HG02798 (cell line): ENCODE measurements around the gene ECM2.
"Not testable (repeated sequence)": the region's sequence is repeated elsewhere in the genome, so short reads cannot be mapped to it uniquely, and the experiment has no call there.

ENCODE experiments used
- ATAC-seq: cut with Tn5 transposase; IDR thresholded peaks from one replicate; pipeline ENCODE4 v1.9.1; 2021; ENCODE audit warnings: mild to moderate bottlenecking; ENCODE audit not compliant: unreplicated experiment, poor library complexity

ECM2 gene

DNA sequence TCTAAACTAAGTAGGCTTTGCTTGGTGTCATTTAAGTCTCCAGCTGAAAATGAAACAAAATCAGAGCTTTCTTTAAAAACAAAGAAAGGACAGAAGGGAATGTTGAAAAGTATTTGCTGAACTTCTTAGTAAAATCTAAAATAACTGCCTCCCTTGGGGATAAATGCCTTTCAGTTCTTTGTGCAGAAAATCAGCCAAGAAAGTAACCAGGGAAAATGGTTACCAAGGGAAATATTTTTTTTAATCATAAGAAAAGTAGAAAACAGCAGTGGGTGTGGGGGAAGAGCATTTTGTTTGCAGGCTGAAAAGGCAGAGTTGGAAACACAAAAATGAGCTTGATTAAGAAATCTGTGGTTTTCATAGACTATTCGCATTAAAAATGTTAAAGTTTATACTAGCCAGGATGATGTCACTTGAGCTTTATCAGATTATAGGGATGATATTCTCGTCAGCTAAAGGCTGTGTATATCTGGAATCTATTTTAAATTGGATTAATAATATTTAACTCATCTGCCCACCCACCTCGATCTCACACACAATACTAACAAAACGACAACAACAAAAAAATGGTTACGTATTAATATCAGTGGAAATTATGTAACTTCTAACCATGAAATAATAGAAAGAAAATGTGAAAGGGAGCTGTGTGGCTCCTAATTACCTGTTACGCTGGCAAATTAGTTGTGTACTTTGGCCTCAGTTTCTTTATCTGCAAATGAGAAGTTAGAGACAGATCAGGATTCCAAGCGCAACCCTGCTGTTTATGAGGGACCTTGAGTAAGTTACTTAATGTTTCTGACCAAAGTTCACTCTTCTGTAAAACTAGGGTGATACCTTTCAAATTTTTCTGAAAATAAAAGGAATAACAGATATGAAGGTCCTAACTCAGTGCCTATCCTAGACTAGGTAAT is at the start of gene ECM2:
Gene ECM2, minus strand, starts transcription at position 51 of the 911 bp plus-strand sequence. CDS start 13,124 bp downstream, outside the sequence.
- ATAC-seq = no peak

DNA sequence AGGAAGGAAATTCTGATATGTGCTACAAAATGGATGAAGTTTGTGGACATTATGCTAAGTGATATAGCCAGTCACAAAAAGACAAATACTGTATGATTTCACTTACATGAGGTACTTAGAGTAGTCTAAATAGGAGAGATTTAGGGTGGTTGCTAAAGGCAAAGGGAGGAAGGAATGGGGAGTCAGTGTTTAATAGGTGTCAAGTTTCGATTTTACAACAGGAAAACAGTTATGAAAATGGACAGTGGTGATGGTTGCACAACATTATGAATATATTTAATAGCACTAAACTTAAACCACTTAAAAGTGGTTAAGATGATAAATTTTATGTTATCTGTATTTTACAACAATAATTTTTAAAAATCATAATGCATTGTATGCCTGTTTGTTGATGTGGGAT is 40.4 kb upstream of the ECM2 start:
- no peak for ATAC-seq

DNA sequence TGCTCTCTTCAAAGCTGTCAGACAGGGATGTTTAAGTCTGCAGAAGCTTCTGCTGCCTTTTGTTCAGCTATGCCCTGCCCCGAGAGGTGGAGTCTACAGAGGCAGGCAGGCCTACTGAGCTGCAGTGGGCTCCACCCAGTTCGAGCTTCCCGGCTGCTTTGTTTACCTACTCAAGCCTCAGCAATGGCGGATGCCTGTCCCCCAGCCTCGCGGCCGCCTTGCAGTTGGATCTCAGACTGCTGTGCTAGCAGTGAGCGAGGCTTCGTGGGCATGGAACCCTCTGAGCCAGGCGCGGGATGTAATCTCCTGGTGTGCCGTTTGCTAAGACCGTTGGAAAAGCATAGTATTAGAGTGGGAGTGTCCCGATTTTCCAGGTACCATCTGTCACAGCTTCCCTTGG is 37.8 kb upstream of the ECM2 start:
- not testable (repeated sequence) for ATAC-seq

DNA sequence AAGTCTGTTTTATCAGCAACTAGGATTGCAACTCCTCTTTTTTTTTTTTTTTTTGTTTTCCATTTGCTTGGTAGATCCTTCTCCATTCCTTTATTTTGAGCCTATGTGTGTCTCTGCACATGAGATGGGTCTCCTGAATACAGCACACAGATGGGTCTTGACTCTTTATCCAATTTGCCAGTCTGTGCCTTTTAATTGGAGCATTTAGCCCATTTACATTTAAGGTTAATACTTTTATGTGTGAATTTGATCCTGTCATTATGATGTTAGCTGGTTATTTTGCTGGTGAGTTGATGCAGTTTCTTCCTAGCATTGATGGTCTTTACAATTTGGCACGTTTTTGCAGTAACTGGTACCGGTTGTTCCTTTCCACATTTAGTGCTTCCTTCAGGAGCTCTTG is 36.1 kb upstream of the ECM2 start:
- not testable (repeated sequence) for ATAC-seq

DNA sequence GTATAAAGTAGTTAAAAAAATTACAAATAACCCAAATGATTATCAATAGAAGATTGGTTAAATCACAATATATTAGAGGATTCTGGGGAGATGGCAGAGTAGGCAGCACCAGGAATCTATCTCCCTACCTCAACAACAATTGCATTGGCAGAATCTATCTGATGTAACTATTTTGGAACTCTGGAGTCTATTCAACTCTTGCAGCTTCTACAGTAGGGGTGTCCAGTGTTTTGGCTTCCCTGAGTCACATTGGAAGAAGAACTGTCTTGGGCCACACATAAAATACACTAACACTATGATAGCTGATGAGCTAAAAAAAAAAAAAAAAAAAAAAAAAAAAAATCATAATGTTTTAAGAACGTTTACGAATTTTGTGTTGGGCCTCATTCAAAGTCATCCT is 29.2 kb upstream of the ECM2 start:
- ATAC-seq = no peak

DNA sequence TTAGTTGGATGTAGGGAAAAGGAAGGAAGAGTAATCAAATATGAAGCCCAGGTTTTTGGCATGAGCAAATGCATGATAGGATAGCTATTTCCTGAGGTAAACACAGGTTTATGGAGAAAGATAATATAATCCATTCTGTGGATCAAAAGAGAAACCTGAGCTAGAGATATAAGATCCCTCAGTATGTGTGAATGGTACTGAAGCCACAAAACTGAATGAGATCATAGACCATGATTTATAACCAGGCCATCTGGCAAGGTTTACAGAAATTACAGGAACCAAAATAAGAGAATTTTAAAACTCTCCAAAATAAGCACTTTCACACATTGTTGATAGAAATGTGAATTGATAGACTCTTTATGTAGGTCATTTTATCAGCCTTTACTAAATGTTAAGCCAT is 28.7 kb upstream of the ECM2 start:
- no peak for ATAC-seq

DNA sequence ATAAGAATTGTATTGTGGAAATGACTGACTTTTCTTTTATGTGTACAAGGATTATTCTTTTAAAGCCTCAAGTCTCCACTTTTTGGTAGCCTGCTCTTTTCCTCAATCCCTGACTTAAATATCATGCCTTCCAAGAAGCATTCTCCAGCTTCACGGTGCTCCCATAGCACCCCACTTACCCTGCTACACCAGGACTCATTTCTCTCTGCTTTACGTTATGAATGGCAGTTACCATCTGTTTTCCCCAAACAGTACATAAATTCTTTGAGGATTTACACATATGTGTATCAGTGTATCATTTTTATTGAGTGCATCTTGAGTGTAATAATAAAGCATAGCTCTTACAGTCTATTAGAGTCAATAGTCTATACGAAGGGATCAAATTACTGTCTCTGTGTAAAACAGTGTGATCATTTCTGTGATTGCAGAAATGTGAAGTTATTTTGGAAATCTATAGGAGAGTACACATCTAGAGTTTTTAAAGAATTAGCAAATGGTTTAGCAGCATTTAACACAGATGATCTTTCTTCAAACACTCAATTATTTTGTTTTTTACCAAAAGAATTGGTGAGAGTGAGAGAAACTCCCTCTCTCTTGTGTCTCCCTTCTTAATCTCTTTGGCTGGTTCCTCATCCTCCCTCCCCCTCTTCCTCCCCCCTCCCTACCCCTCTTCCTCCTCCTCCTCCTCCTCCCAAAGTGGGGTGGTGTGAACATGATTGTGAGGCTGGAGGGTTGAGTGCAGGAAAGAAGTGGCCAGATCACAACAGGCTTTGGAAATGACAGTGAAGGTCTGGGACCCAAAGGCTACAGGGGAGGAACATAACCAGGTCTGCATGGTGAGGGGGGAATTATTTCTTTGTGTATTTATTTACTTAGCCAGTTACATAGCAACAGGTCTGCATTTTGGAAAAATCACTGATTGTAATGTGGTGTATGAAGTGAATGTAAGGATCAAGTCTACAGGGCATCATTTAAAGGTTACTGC is 27.6 kb upstream of the ECM2 start:
- ATAC-seq = no peak

DNA sequence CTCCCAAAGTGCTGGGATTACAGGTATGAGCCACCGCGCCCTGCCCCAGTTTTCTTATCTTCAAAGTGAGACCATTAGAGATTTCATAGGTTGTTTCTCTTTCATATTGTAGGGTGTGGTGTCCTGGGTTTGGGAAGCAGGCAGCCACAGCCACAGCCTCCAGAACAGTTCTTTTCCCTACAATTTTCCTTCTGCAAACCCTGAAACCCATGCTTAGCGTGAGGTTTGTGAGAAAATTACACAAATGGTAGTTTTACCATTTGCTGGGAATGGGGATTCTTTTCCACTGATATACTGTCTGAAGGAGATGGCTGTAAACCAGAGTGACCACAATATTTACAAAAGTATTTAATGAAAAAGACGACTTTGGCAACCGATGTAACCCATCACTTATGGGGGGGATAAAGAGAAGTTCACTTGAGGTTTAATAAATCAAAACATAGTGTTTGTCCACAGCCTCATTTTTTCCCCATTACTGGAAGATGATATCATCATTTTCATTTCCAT is 26.7 kb upstream of the ECM2 start:
- ATAC-seq = no peak

DNA sequence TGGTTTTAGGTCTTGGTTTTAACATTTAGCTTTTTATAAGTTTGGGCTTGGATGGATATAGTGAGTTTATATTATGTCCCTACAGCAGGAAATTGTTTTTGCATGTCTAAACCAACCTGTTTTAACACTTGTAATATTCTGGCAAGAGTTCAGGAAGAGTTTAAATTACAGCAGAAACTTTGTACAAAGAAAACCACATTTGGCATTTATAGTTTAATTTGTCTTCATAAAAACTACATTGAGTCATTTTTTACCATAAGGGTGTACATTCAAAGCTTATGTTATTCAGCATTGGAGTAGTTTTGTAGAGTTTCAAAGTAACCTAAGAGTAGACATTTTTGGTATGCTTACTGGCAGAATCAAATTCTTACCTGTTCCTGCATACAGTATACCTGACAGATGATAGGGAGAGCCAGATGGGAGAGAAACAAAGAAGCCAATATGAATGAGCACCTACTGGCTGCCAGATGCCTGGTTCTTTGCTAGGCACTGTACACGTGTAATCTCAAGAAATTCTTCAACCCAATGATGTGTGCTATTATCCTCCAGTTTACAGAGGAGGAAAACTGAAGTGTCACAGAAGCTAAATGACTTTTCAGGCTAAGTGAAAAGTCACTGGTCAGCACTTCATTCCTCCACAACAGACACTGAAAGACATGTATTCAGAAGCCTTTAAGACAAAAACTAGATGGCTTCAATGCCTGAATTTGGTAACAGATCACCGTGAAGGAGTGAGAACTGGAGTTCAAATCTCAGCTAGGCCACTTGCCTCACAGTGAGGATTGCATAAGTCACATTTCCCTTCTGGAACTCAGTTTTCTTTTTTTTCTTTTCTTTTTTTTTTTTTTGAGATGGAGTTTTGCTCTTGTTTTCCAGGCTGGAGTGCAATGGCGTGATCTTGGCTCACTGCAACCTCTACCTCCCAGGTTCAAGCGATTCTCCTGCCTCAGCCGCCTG is 25.9 kb upstream of the ECM2 start:
- ATAC-seq = no peak

DNA sequence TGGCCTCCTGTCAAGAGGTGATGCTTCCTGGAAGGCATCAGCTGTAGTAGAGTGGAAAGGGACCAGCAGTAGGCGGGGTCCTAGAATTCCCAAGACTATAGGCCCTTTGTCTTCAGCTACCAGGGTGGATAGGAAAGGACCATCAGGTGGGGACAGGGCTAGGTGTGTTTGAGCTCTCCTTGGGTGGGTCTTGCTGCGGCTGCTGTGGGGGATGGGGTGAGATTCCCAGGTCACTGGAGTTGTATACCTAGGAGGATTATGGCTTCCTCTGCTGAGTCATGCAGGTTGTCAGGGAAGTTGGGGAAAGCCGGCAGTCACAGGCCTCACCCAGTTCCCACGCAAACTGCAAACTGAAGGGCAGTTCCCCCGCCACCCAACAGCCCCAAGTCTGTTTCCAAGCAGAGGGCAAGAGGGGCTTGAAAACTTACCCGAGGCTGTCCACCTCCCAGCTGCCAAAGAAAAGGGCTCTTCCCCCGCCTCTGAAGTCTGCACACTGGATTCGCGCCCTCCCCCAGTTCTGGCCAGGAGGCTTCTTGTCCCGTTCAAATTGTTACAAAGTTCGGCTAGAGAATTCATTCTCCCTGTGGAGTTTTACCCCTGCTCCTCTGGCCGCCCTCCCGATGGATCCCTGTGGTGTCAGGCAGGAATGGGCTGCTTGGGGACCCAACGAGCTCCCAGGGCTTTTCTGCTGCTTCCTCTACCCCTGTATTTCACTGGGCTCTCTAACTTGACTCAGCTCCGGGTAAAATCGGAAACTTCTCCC is 23.0 kb upstream of the ECM2 start:
- no peak for ATAC-seq

DNA sequence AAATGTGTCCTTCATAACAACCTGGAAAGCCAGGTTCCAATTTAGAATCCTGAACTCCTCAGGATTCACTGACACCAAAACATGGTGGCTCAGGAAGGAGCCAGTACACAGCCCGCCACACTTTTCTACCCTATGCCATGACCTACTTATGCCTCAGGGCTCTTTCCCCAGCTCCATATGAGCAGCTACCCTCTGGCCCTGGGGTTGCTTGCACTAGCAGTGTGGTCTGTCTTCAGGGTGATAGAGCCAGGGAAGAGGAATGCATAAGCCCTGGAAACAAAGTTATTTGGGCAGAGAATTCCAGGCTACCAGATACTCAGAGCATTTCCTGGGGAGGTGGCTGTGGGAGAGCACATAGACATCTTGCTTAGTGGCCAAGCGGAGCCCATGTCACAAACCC is 15.0 kb upstream of the ECM2 start:
- ATAC-seq = no peak

DNA sequence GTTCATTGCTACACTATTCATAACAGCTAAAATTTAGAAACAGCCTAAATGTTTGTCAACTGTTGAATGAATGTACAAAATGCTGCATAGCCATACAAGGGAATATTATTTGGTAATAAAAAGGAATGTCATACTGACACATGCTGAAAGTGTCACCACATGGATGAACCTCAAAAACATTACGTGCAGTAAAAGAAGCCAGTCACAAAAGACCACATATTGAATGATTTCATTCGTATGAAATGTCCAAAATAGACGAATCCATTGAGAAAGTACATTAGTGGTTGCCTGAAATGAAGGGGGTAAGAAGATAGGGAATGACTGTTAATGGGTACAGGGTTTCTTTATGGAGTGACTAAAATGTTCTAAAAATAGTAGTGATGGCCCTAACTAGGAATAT is 11.6 kb upstream of the ECM2 start:
- ATAC-seq = no peak

DNA sequence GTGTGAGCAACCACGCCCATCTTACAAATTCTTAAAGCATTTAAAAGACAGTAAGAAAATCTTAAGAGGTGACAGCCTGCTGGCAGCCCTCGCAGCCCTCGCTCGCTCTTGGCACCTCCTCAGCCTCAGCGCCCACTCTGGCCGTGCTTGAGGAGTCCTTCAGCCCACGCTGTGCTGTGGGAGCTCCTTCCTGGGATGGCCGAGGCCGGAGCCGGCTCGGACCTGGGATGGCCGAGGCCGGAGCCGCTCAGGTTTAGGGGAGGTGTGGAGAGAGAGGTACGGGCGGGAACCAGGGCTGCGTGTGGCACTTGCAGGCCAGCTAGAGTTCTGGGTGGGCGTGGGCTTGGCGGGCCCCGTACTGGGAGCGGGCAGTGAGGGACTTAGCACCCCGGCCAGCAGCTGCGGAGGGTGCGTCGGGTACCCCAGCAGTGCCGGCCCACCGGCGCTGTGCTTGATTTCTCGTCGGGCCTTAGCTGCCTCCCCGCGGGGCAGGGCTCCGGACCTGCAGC is 9.3 kb upstream of the ECM2 start:
- ATAC-seq = no peak

DNA sequence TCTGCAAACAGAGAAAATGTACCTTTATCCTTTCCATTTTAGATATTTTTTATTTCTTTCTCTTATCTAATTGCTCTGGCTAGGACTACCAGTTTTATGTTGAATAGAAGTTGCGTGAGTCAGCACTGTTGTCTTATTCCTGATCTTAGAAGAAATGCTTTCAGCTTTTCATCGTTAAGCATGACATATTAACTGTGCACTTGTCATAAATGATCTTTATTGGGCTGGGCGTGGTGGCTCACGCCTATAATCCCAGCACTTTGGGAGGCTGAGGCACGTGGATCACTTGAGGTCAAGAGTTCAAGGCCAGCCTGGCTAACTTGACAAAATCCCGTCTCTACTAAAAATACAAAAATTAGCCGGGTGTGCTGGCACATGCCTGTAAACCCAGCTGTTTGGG is 8.2 kb upstream of the ECM2 start:
- no peak for ATAC-seq

DNA sequence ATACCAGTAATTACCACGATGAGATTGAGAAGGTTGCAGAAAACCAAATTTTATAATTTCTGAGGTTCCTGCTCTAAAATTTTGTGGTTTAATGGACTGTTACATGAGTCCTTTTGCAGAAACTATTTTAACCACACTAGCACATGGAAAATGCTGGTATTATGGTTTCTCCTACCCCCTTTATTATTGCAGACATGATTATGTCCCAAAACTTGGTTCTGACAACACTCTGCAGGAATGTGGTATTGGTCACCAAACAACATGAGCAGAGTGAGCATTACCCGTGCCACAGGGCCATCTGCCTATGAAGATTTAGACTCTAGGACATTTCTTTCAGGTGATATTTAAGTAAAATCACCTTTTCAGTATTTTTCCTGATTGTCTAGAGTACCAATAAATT is 2.8 kb upstream of the ECM2 start:
- ATAC-seq = no peak

DNA sequence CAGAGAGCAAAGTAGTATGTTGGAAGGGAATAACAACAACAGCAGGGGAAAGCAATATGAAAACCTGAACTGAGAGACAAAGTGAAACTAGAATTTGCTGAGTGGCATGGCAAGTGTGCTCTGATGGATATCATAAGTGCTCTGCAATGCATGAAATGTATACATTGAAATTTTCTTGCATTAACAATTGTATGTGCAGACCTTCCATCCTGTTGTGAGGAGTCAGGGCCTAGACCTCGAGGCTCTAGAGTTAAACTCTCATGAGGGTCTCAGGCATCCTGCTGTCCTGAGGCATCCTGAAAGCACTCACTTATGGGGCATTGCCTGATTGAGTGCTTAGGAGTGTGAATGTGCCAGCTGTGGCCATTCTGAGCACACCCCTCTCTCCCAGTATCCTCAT is 1.1 kb downstream of the ECM2 start:
- ATAC-seq = no peak

DNA sequence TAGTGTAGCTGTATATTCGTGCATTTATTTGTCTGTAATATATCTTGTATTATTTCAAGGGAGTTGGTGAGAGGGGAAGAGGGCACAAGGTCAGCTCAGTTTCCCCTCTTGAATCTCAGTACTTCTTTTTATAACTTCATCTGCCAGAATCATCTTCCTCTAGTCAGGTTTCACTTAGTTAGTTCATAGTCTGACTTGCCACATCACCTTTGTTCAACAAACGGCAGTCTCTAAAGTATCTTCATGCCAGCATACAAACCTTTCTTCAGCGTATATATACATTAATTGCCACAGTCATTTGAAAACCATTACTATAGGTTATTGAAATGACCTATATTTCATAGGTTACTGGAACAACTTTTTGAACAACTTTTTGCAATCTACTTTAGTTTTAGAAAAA is 1.6 kb downstream of the ECM2 start:
- ATAC-seq = no peak

DNA sequence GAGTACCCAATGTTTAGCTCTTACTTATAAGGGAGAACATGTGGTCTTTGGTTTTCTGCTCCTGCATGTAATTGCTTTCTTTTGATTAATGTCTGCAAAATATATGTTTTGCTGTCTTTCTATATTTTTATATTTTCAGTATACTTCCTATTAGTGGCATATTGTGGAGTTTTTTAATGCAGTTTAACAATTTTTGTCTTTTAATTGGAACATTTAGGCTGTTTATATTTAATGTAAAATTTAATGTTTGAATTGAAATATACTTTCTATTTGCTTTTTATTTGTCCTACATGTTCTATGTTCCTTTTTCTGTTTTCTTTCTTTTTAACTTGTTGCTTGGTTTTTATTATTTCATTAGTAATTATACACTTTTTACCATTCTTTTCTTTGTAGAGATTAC is 4.9 kb downstream of the ECM2 start:
- ATAC-seq = no peak

DNA sequence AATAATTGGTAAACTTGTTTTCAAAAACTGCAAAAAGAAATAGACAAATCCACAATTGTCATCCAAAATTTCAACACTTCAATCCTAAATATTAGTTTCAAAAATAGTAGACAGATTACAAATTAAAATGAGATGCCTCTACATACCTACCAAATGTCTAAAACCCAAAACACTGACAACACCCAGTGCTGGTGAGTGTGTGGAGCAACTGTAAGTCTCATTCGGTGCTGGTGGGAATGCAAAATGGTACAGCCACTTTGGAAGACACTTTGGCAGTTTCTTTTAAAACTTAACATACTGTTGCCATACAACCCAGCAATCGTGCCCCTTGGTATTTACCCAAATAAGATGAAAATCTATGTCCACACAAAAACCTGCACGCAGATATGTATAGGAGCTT is 6.7 kb downstream of the ECM2 start:
- ATAC-seq = no peak
